ENCODE data around the gene COMMD4.
"Not testable (repeated sequence)": the region's sequence is repeated elsewhere in the genome, so short reads cannot be mapped to it uniquely, and the experiment has no call there.

Gene COMMD4

GRCh38 chr15:75327491-75327890 lies 8.4 kb upstream of the COMMD4 start:
- no peak overlapping the region for H3K4me3 ChIP-seq (ENCODE audit: low read depth, low read length)
- TF ChIP-seq, protein P1, sequence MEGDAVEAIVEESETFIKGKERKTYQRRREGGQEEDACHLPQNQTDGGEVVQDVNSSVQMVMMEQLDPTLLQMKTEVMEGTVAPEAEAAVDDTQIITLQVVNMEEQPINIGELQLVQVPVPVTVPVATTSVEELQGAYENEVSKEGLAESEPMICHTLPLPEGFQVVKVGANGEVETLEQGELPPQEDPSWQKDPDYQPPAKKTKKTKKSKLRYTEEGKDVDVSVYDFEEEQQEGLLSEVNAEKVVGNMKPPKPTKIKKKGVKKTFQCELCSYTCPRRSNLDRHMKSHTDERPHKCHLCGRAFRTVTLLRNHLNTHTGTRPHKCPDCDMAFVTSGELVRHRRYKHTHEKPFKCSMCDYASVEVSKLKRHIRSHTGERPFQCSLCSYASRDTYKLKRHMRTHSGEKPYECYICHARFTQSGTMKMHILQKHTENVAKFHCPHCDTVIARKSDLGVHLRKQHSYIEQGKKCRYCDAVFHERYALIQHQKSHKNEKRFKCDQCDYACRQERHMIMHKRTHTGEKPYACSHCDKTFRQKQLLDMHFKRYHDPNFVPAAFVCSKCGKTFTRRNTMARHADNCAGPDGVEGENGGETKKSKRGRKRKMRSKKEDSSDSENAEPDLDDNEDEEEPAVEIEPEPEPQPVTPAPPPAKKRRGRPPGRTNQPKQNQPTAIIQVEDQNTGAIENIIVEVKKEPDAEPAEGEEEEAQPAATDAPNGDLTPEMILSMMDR (IDR thresholded peaks at IDR 0.05; ENCODE audit: borderline replicate concordance, insufficient read depth, low read depth, low read length) = no peak

DNA sequence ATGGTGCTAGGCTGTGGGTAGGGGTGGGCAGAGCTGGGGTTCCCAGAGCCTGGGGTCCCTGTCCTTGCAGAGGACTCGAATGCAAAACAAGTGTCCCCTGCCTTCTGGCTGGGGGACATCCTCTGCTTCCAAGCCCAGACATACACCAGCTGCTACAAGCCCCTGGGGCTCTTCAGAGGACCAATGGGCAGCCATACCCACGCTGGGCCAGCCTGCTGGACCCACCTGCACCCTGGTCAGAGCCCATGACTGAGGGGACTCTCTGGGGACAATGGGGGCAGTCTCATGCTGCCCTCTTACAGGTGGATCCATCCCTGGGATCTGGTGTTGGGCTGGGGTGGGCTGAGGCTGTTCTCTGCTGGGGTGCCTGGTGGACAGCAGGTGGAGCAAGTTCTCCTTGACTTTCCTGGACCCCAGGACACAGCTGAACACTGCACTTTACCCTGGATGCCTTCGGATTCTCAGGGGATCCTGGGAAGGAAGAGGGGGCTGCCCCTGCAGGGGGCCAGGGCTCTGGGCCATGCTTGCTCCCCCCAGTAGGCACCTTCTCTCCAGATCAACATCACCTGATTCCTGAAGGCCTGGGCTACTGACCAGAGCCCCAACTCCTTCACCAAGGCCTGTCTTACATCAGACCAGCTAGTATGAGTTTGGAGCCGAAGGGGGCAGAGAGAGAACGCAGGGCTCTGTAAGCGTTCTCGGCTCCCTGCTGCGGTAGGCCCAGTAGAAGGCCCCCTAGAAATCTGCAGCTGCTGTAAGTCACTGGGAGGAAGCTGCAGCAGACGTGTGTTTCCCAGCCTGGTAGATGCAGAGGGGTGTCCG lies 7.2 kb upstream of the COMMD4 start:
- TF ChIP-seq, protein P1 (IDR thresholded peaks at IDR 0.05; ENCODE audit: borderline replicate concordance, insufficient read depth, low read depth, low read length) = no peak
- H3K4me3 ChIP-seq (ENCODE audit: low read depth, low read length) = no peak overlapping the region

DNA sequence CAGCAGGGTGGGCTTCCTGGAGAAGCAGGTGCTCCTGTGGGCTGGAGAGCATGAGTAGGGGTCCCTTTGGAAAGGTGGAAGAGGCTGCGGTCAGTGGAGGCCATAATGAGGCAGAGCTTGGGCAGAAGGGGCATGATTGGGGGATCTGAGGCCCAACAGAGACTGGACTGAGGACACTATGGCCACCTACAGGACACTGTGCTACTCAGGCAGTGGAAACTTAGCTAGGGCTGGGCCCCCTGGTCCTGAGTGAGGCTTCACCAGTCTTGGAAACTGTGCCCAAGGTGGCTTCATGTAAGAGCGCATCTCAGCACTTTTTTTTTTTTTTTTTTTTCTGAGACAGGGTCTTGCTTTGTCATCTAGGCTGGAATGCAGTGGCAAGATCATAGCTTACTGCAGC lies 6.3 kb upstream of the COMMD4 start:
- TF ChIP-seq, protein P1 (IDR thresholded peaks at IDR 0.05; ENCODE audit: borderline replicate concordance, insufficient read depth, low read depth, low read length) = no peak
- H3K4me3 ChIP-seq (ENCODE audit: low read depth, low read length) = no peak overlapping the region

- not testable (repeated sequence) for H3K4me3 ChIP-seq (ENCODE audit: low read depth, low read length)
These were observed 3.8 kb upstream of the COMMD4 start for GRCh38 chr15:75332093-75332492.

DNA sequence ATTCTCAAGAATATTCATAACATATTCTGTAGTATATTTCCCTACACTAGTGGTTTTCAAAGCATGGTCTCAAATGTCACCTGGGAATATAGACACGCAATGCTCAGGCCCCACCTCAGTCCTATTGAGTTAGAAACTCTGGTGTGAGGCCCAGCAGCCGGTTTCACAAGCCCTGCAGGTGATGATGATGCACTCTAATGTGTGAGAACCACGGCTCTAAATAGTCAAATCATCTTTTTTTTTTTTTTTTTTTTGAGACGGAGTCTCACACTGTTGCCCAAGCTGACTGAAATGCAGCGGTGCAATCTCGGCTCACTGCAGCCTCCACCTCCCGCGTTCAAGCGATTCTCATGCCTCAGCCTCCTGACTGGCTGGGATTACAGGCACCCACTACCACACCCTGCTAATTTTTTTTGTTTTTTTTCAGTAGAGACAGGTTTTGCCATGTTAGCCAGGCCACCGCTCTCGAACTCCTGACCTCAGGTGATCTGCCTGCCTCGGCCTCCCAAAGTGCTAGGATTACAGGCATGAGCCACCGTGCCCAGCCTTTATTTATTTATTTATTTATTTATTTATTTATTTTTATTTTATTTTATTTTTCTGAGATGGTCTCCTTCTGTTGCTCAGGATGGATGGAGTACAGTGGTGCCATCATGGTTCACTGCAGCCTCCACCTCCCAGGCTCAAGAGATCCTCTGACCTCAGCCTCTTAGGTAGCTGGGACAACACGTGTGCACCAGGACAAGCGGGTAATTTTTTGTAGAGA lies 2.0 kb upstream of the COMMD4 start:
- not testable (repeated sequence) for H3K4me3 ChIP-seq (ENCODE audit: low read depth, low read length)

- peak overlapping the region; percentile 93 for H3K4me3 ChIP-seq (ENCODE audit: low read depth, low read length)
- TF ChIP-seq, protein P1 (IDR thresholded peaks at IDR 0.05; ENCODE audit: borderline replicate concordance, insufficient read depth, low read depth, low read length) = no peak
These were observed 554 bp upstream of the COMMD4 start for GRCh38 chr15:75335313-75335704.

GRCh38 chr15:75338661-75339240 lies 2.9 kb downstream of the COMMD4 start:
- TF ChIP-seq, protein P1 (IDR thresholded peaks at IDR 0.05; ENCODE audit: borderline replicate concordance, insufficient read depth, low read depth, low read length) = no peak
- no peak overlapping the region for H3K4me3 ChIP-seq (ENCODE audit: low read depth, low read length)
